ENCODE measurements around the gene IFNAR1. TPM values are rescaled to one million over a fixed set of nuclear protein-coding genes. Genes with fewer than 3 reads are reported as not detected.

The IFNAR1 gene
- total and polyA plus RNA-seq, 9 of the 15 experiments (the other 6 are each of a cell fraction or from before 2014, with no cell fraction given): 8.6 to 31.8 (median 14.8) TPM

- no peak for TF ChIP-seq TAL1 (IDR thresholded peaks at IDR 0.05)
- TF ChIP-seq CREM (IDR thresholded peaks at IDR 0.05; ENCODE audit: low read depth): 0 out of 2 replicates have a peak, but pooled peaks have one; percentile 4
- TF ChIP-seq NRF1 (conservative IDR thresholded peaks at IDR 0.05 in 1 of 2, IDR thresholded peaks at IDR 0.05 in 1 of 2): peak; percentile 62 to 68
- peak in 1 of 2 experiments; percentile 51; a peak in 1 of 4 replicates for TF ChIP-seq NONO (IDR thresholded peaks at IDR 0.05; ENCODE audit: low read depth in 2 of 2, low read length in 1 of 2)
- TF ChIP-seq EGR1 (conservative IDR thresholded peaks at IDR 0.05): 0 out of 2 replicates have a peak, but pooled peaks have one; percentile 5
- TF ChIP-seq HSF4 (CRISPR knock-in tag; IDR thresholded peaks at IDR 0.05; ENCODE audit: borderline replicate concordance): no peak
- TF ChIP-seq TBP (optimal IDR thresholded peaks at IDR 0.05; ENCODE audit: low read depth, low read length): peak; percentile 49
- no peak for TF ChIP-seq ZNF232 (CRISPR knock-in tag; IDR thresholded peaks at IDR 0.05)
- TF ChIP-seq ZMIZ1 (IDR thresholded peaks at IDR 0.05; ENCODE audit: low read depth in 2 of 2, low read length in 2 of 2): peak in 1 of 2 experiments; percentile 14; a peak in 1 of 4 replicates
- TF ChIP-seq ZNF740 (CRISPR knock-in tag; IDR thresholded peaks at IDR 0.05): peak; percentile 43
- TF ChIP-seq ZNF740 (tag; IDR thresholded peaks at IDR 0.05): no peak
- TF ChIP-seq FIP1L1 (IDR thresholded peaks at IDR 0.05; ENCODE audit: low read depth, low read length, poor library complexity, severe bottlenecking): peak; percentile 65
- TF ChIP-seq SAFB2 (IDR thresholded peaks at IDR 0.05; ENCODE audit: borderline replicate concordance, low read depth, low read length, severe bottlenecking): no peak
- TF ChIP-seq STAT5B (CRISPR knock-in tag; IDR thresholded peaks at IDR 0.05): no peak
- no peak; the same call in 1 of the 2 replicates for TF ChIP-seq MAX (CRISPR knock-in tag; IDR thresholded peaks at IDR 0.05)
- TF ChIP-seq GABPB1 (CRISPR knock-in tag; IDR thresholded peaks at IDR 0.05): 0 out of 2 replicates have a peak, but pooled peaks have one; percentile 30
- TF ChIP-seq KLF1 (tag; IDR thresholded peaks at IDR 0.05): no peak
- no peak for TF ChIP-seq NCOA4 (IDR thresholded peaks at IDR 0.05; ENCODE audit: partially characterized antibody)
- 0 out of 2 replicates have a peak, but pooled peaks have one; percentile 29 for TF ChIP-seq EP400 (IDR thresholded peaks at IDR 0.05)
- TF ChIP-seq ESRRB (CRISPR knock-in tag; IDR thresholded peaks at IDR 0.05; ENCODE audit: borderline replicate concordance): no peak
These were observed 79.2 kb downstream of the IFNAR1 start (continued) for GRCh38 chr21:33403786-33404585.
